RPMI8226 (cell line): ENCODE results near the gene GTF2H1.
"Not testable (repeated sequence)": the region's sequence is repeated elsewhere in the genome, so short reads cannot be mapped to it uniquely, and the experiment has no call there.

Source experiments
- DNase-seq: peaks from one replicate; pipeline ENCODE4 v3.0.0-alpha.2; 2015

The GTF2H1 gene

DNA sequence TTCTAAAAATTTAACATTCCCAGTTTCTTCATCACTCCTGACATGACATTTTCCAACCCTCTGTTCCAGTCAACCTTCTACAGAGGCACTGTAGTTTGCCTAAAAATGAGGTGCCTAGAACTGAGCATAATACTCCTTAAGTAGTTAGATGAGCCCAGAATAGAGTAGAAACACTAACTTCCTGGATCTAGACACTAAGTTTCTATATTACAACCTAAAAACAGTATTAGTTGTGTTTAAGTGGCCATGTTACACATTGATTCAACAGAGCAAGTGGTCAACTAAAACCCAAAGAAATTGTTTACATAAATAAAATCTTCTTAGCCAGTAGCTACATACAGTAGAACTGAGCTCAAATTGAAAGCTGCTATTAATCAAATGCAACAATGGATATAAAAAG lies 1.8 kb upstream of the GTF2H1 start:
- no peak for DNase-seq

GRCh38 chr11:18321578-18321968 lies 794 bp upstream of the GTF2H1 start:
- DNase-seq, result no peak

GRCh38 chr11:18322818-18323570 lies 627 bp downstream of the GTF2H1 start:
- DNase-seq, result no peak

- DNase-seq, result not testable (repeated sequence)
Measured at GRCh38 chr11:18323881-18324280, 1.5 kb downstream of the GTF2H1 start.

DNA sequence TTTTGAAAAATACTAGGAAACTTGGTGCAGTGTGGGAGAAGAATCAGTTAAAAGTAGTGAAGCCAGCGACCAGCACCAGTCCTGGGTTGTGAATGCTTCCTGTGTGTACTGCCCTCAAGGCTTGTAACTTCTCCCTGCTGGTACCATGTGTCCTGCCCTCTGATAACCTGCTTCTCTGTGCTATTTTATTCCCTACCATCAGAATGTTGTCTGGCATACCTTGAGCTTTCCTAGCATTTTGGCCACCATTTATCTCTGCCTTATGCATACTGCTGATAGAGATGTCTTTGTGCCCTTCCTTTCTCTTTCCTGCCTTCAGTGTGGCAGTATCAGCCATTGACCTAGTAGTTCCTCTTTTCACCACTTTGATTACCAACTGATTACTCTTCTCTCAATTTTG lies 2.0 kb downstream of the GTF2H1 start:
- no peak for DNase-seq

DNA sequence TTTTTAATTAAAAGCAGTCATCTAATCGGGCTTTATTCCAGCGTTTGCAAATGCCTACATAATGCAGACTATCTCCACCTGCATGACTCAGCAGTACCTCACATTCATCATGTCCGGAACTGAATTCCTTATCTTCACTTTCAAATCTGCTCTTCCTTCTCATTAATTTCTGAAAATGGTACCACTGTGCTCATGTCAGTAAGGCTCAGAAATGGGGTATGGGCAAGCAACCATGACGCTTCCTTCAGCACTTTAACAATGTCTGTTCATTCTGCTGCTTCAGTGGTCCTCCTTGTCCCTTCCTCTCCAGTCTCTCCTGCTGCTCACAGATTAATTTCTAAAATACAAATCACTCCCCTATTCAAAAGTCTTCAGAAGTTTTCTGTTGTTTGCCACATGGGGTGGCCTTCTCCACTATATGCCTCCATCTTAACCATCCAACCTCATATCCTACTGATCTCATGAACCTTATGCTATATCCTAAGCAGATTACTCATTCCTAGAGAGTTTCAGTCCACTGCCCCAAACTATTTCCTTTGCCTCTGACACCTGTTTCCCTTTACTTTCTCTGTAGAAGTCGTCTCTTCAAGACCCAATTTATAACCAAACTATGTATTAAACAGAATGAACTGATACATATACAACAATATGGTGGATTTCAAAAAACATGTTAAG lies 7.0 kb downstream of the GTF2H1 start:
- DNase-seq, result no peak

DNA sequence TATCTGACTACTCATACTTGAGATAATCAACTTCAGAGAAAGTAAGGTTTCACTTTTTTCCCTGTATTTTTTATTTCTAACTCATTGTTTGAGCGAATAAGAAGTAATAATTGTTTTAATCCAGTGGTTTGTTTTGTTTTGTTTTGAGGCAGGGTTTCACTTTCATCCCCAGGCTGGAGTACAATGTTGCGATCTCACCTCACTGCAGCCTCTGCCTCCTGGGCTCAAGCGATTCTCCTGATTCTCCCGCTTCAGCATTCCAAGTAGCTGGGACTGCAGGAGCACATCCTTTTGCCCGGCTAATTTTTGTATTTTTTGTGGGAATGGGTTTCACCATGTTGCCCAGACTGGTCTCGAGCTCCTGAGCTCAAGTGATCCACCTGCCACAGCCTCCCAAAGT lies 8.6 kb downstream of the GTF2H1 start:
- no peak for DNase-seq

DNA sequence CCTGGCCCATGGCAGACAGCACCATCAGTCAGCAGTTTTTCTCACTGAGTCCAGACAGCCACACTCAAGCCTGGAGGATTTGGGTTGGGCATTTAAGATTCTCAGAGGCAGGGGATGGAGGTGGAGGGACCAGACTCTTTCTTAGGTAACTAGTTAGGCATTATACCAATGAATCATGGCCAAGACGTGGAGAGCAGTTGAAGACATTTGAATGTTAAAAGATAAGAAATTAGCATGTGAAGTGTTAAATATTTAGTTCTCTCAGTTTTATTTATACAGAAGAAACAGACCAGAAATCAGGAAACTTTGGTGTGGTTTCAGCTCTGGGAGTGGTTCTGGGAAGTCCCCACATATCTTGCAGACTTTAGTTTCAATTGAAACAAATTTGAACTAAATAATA lies 9.9 kb downstream of the GTF2H1 start:
- DNase-seq, result no peak

GRCh38 chr11:18332891-18333290 lies 10.5 kb downstream of the GTF2H1 start:
- no peak for DNase-seq

DNA sequence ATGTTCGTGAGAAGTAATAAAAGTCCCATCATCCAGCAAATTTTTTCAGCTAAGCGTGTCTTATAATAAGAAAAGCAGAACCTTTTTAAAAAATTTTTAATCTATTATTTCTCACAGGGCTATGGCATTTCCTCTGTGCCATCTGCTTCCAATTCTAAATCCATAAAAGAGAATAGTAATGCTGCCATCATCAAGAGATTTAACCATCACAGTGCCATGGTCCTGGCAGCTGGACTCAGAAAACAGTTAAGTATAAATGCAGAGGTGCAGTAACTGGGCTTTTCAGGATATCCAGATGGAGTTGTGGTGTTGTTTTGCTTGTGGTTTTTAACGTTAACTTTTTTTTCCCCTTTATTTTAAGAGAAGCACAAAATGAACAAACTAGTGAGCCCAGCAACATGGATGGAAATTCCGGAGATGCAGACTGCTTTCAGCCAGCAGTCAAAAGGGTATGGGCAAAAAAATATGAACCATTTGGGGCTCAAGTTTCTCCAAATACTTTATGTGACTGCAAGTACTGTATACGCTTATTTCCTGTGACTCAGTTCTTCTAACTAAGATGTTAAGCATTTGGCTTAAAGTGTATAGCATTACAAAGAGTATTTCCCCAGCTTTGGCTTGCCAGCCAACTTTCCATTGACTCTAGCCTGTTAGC lies 25.2 kb downstream of the GTF2H1 start:
- no peak for DNase-seq

- DNase-seq, result no peak
Measured at GRCh38 chr11:18352581-18352980, 30.2 kb downstream of the GTF2H1 start.

GRCh38 chr11:18358646-18359045 lies 36.3 kb downstream of the GTF2H1 start:
- DNase-seq, result no peak

GRCh38 chr11:18361154-18361553 lies 38.8 kb downstream of the GTF2H1 start:
- no peak for DNase-seq

- no peak for DNase-seq
Measured at GRCh38 chr11:18364495-18365073, 42.2 kb downstream of the GTF2H1 start.

GRCh38 chr11:18365741-18366140 lies 43.4 kb downstream of the GTF2H1 start:
- no peak for DNase-seq

- no peak for DNase-seq
Measured at GRCh38 chr11:18366286-18366685, 43.9 kb downstream of the GTF2H1 start.

GRCh38 chr11:18367431-18367830 lies 45.1 kb downstream of the GTF2H1 start:
- DNase-seq, result no peak

GRCh38 chr11:18368221-18368620 lies 45.9 kb downstream of the GTF2H1 start:
- DNase-seq, result no peak

GRCh38 chr11:18369398-18369797 lies 47.0 kb downstream of the GTF2H1 start:
- no peak for DNase-seq

DNA sequence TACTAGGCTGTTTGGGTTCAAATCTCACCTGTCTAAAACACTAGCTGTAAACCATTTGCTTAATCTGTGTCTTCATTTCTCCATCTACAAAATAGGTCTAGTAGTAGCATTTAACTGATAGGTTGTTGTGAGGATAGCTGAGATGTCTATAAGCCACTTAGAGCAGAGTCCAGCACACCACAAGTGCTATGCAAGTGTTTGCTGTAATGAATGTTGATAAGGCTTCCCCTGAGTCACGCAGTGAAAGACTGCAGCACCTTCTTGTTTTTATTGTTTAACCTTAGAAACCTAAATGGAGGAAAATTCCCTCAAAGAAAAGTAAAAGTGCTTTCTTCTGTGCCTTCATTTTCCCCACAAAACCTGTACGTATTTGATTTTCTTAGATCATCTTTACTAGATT lies 48.9 kb downstream of the GTF2H1 start:
- no peak for DNase-seq

DNA sequence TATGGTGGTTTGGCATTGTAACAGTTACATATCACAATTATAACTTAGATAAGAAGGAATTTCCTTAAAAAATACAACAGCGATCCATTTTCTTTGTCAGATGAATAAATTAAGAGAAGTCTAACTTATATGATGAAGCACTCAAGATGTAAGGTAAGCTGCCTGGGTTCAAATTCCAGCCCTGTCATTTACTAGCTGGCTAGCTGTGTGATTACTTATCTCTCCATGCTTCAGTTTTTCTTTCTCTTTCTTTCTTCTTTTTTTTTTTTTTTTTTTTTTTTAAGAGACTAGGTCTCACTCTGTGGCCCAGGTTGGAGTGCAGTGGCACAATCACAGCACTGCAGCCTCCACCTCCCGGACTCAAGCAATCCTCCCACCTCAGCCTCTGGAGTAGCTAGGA lies 49.8 kb downstream of the GTF2H1 start:
- DNase-seq, result no peak

GRCh38 chr11:18374956-18375355 lies 52.6 kb downstream of the GTF2H1 start:
- no peak for DNase-seq

DNA sequence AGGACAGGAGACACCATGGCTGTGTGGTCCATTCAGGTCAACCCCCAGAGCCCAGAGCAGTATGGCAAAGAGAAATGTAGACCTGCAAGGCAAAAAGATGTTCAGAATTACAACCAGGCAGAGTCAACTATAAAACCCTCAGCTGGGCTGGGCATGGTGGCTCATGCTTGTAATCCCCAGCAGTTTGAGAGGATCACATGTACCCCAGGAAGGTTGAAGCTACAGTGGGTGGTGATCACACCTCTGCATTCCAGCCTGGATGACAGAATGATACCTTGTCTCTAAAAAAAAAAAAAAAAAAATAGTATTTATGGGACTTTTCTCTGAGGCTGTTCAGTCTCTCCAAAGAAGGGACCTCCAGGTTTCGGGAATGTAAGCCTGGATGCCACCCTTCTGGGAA lies 53.6 kb downstream of the GTF2H1 start:
- DNase-seq, result no peak

GRCh38 chr11:18379201-18379600 lies 56.8 kb downstream of the GTF2H1 start:
- no peak for DNase-seq
